WTC11 (cell line): ENCODE results near the gene CTDNEP1. TPM values are rescaled to one million over a fixed set of nuclear protein-coding genes. Genes with fewer than 3 reads are reported as not detected.
A peak's percentile ranks its signal among the peaks of the same experiment; 100 is the strongest.

Source experiments
- ATAC-seq: fragments of 200-7000 bp; cut with Tn5 transposase; 2 replicates; pipeline ENCODE4 v1.10.0; 2021; ENCODE audit warnings: mild to moderate bottlenecking, moderate library complexity
- CTCF ChIA-PET: fragments of 300-600 bp; sonication (Branson Sonifier 250); formaldehyde crosslinking; loops from one replicate; lab custom pipeline; 2021; ENCODE audit warnings: antibody characterized with exemption; lab: Charles Lee
- POLR2A ChIA-PET: fragments of 350-600 bp; sonication (Branson Sonifier 250); formaldehyde crosslinking; loops from one replicate; lab custom pipeline; 2021; ENCODE audit warnings: antibody characterized with exemption; lab: Charles Lee
- DNase-seq: peaks from one replicate; pipeline ENCODE4 v3.0.0; 2021; ENCODE audit warnings: low spot score
- H3K27ac Mint-ChIP-seq: 2 replicates; pipeline ENCODE4 v1.8.0; 2021; ENCODE audit warnings: mixed read lengths
- H3K27me3 Mint-ChIP-seq: 2 replicates; pipeline ENCODE4 v1.8.0; 2021; ENCODE audit warnings: low read depth, mild to moderate bottlenecking, moderate library complexity, mixed read lengths
- H3K36me3 Mint-ChIP-seq: 2 replicates; pipeline ENCODE4 v1.8.0; 2021; ENCODE audit warnings: mixed read lengths
- H3K4me1 Mint-ChIP-seq: 2 replicates; pipeline ENCODE4 v1.8.0; 2022; ENCODE audit warnings: mixed read lengths
- H3K4me3 Mint-ChIP-seq: 2 replicates; pipeline ENCODE4 v1.8.0; 2021; ENCODE audit warnings: mild to moderate bottlenecking, moderate library complexity, mixed read lengths
- H3K9me3 Mint-ChIP-seq: 2 replicates; pipeline ENCODE4 v1.8.0; 2021; ENCODE audit warnings: mixed read lengths
- CBFB ChIP-seq: sonication (generic); formaldehyde crosslinking; IDR thresholded peaks from 2 replicates; pipeline ENCODE4 v1.8.1; 2022; ENCODE audit warnings: mild to moderate bottlenecking, low read depth, missing genetic modification reagents
- CREM ChIP-seq: sonication (generic); formaldehyde crosslinking; IDR thresholded peaks from 2 replicates; pipeline ENCODE4 v1.8.1; 2022; ENCODE audit warnings: mild to moderate bottlenecking, missing genetic modification reagents, moderate library complexity
- CTCF ChIP-seq: fragments of 200-600 bp; IDR thresholded peaks from 2 replicates; pipeline ENCODE4 v1.8.0; 2022; ENCODE audit warnings: antibody characterized with exemption
- E2F5 ChIP-seq: sonication (generic); formaldehyde crosslinking; IDR thresholded peaks from 2 replicates; pipeline ENCODE4 v1.8.1; 2022; ENCODE audit warnings: mild to moderate bottlenecking, moderate library complexity, missing genetic modification reagents
- EMX1 ChIP-seq: fragments of 250-450 bp; sonication (Bioruptor Pico); IDR thresholded peaks from 2 replicates; pipeline ENCODE4 v1.8.0; 2021; ENCODE audit warnings: mild to moderate bottlenecking
- ERG ChIP-seq: fragments of 250-450 bp; sonication (Bioruptor Pico); IDR thresholded peaks from 2 replicates; pipeline ENCODE4 v1.8.0; 2021; ENCODE audit warnings: mild to moderate bottlenecking
- ESRRA ChIP-seq: sonication (generic); formaldehyde crosslinking; IDR thresholded peaks from 2 replicates; pipeline ENCODE4 v1.8.1; 2022; ENCODE audit warnings: mild to moderate bottlenecking, missing genetic modification reagents, borderline replicate concordance
- ETV6 ChIP-seq: sonication (generic); formaldehyde crosslinking; IDR thresholded peaks from 2 replicates; pipeline ENCODE4 v1.8.1; 2022; ENCODE audit warnings: mild to moderate bottlenecking, missing genetic modification reagents
- FOXK1 ChIP-seq: sonication (generic); formaldehyde crosslinking; IDR thresholded peaks from 2 replicates; pipeline ENCODE4 v1.8.0; 2022; ENCODE audit warnings: mild to moderate bottlenecking, moderate library complexity, missing genetic modification reagents
- FOXP4 ChIP-seq: sonication (generic); formaldehyde crosslinking; IDR thresholded peaks from 2 replicates; pipeline ENCODE4 v1.8.0; 2022; ENCODE audit warnings: mild to moderate bottlenecking, missing genetic modification reagents
- GRHL2 ChIP-seq: fragments of 250-450 bp; sonication (Bioruptor Pico); IDR thresholded peaks from 2 replicates; pipeline ENCODE4 v1.8.0; 2022; ENCODE audit warnings: mild to moderate bottlenecking, moderate library complexity; ENCODE audit not compliant: insufficient replicate concordance, severe bottlenecking
- KAT7 ChIP-seq: sonication (generic); formaldehyde crosslinking; IDR thresholded peaks from 2 replicates; pipeline ENCODE4 v1.8.1; 2023; ENCODE audit warnings: missing genetic modification reagents, mild to moderate bottlenecking, borderline replicate concordance
- MAX ChIP-seq: sonication (generic); formaldehyde crosslinking; IDR thresholded peaks from 2 replicates; pipeline ENCODE4 v1.8.0; 2022; ENCODE audit warnings: mild to moderate bottlenecking, missing genetic modification reagents
- MYBL2 ChIP-seq: sonication (generic); formaldehyde crosslinking; IDR thresholded peaks from 2 replicates; pipeline ENCODE4 v1.8.1; 2023; ENCODE audit warnings: mild to moderate bottlenecking, moderate library complexity, missing genetic modification reagents
- NFE2L1 ChIP-seq: sonication (generic); formaldehyde crosslinking; IDR thresholded peaks from 2 replicates; pipeline ENCODE4 v1.8.1; 2023; ENCODE audit warnings: missing genetic modification reagents
- NFYB ChIP-seq: sonication (generic); formaldehyde crosslinking; conservative IDR thresholded peaks from 2 replicates; pipeline ENCODE4 v1.8.0; 2022; ENCODE audit warnings: low read depth, missing genetic modification reagents
- NR2C2 ChIP-seq: sonication (generic); formaldehyde crosslinking; IDR thresholded peaks from 2 replicates; pipeline ENCODE4 v1.8.0; 2022; ENCODE audit warnings: mild to moderate bottlenecking, missing genetic modification reagents
- NR3C1 ChIP-seq: sonication (generic); formaldehyde crosslinking; conservative IDR thresholded peaks from 2 replicates; pipeline ENCODE4 v1.8.1; 2023; ENCODE audit warnings: low read depth, mild to moderate bottlenecking, missing genetic modification reagents
- PRDM15 ChIP-seq: sonication (generic); formaldehyde crosslinking; IDR thresholded peaks from 2 replicates; pipeline ENCODE4 v1.8.0; 2022; ENCODE audit warnings: missing genetic modification reagents
- PRRX2 ChIP-seq: fragments of 250-450 bp; sonication (Bioruptor Pico); IDR thresholded peaks from 2 replicates; pipeline ENCODE4 v1.8.0; 2021; ENCODE audit warnings: mild to moderate bottlenecking
- USF1 ChIP-seq: sonication (generic); formaldehyde crosslinking; IDR thresholded peaks from 2 replicates; pipeline ENCODE4 v1.8.0; 2022; ENCODE audit warnings: mild to moderate bottlenecking, missing genetic modification reagents
- ZBTB21 ChIP-seq: sonication (generic); formaldehyde crosslinking; IDR thresholded peaks from 2 replicates; pipeline ENCODE4 v1.8.1; 2023; ENCODE audit warnings: mild to moderate bottlenecking, missing genetic modification reagents, borderline replicate concordance
- ZNF281 ChIP-seq: sonication (generic); formaldehyde crosslinking; IDR thresholded peaks from 2 replicates; pipeline ENCODE4 v1.8.0; 2023; ENCODE audit warnings: mild to moderate bottlenecking, missing genetic modification reagents
- total RNA-seq: library from RNA; stranded (reverse); gene quantifications from 3 replicates; pipeline ENCODE4 v1.2.3, GENCODE V29; 2021

Gene CTDNEP1
- total RNA-seq, 1 experiment from 2014 or later: 127 TPM

GRCh38 chr17:7260651-7261378 is 9.3 kb upstream of the CTDNEP1 start:
- peak; percentile 27 for ATAC-seq
- Mint-ChIP-seq H3K27ac (peak overlapping the region; percentile 94), H3K36me3 (peaks cover 15% of the 10 kb centered on the region), H3K9me3 (no peaks in the 10 kb centered on the region), H3K27me3 (no peaks in the 10 kb centered on the region), H3K4me3 (peak overlapping the region; percentile 78), H3K4me1 (peaks cover 18% of the 10 kb centered on the region)
- CTCF ChIA-PET: interaction anchor here (1.1 to 1.2 kb wide), 3 partner anchors 12 to 36 kb away, joined by 3 to 4 read pairs (median 4); no protein-coding TSS in a partner anchor
- POLR2A ChIA-PET: interaction anchor here (1.1 to 1.2 kb wide), 2 partner anchors 20 to 41 kb away, joined by 3 to 9 read pairs; partner anchors contain the start of genes ACADVL and DLG4
- peak; percentile 89 for DNase-seq
- TF ChIP-seq MAX (CRISPR knock-in tag) (peak; percentile 62; the same call in 1 of the 2 replicates), USF1 (CRISPR knock-in tag) (0 out of 2 replicates have a peak, but pooled peaks have one; percentile 13), NFYB (CRISPR knock-in tag) (no peak), E2F5 (CRISPR knock-in tag) (peak; percentile 24; the same call in 1 of the 2 replicates), CTCF (no peak), PRDM15 (CRISPR knock-in tag) (peak; percentile 53; the same call in 1 of the 2 replicates), ESRRA (CRISPR knock-in tag) (0 out of 2 replicates have a peak, but pooled peaks have one; percentile 52), ZBTB21 (CRISPR knock-in tag) (0 out of 2 replicates have a peak, but pooled peaks have one; percentile 24), FOXK1 (CRISPR knock-in tag) (peak; percentile 11; the same call in 1 of the 2 replicates), ZNF281 (CRISPR knock-in tag) (no peak), ETV6 (no peak), KAT7 (no peak), MYBL2 (peak; percentile 63; the same call in 1 of the 2 replicates), EMX1 (no peak), GRHL2 (CRISPR knock-in tag) (no peak), CREM (CRISPR knock-in tag) (no peak; the same call in 1 of the 2 replicates), NFE2L1 (CRISPR knock-in tag) (no peak), PRRX2 (CRISPR knock-in tag) (no peak), FOXP4 (CRISPR knock-in tag) (no peak), NR2C2 (no peak), CBFB (CRISPR knock-in tag) (no peak), NR3C1 (CRISPR knock-in tag) (no peak; the same call in 1 of the 2 replicates), ERG (CRISPR knock-in tag) (no peak)
